Tracheal epithelial cell (primary cell): ENCODE measurements around the gene RAB3A. TPM values are rescaled to one million over a fixed set of nuclear protein-coding genes. Genes with fewer than 3 reads are reported as not detected.

Source experiments
- total RNA-seq: library from RNA; depleted of rRNA; stranded (reverse); fragments of >200 nt; gene quantifications from 2 replicates; pipeline ENCODE4 v1.2.1, GENCODE V29; 2014

The RAB3A gene
- total RNA-seq: 0.43 TPM in 1 of 2 replicates, not detected in the other

GRCh38 chr19:18203863-18204393 lies at the start of gene RAB3A:
RAB3A (minus strand) TSS chr19:18204042; CDS start chr19:18202740, 1,302 bp downstream.

GRCh38 chr19:18225702-18226468 lies 22.0 kb upstream of the RAB3A start, which contains the start of gene PDE4C:
PDE4C (minus strand) TSS chr19:18226438; CDS start chr19:18226415, 23 bp downstream.

GRCh38 chr19:18192673-18193387 lies 11.0 kb downstream of the RAB3A start, which contains the start of gene MPV17L2:
MPV17L2 (plus strand) TSS chr19:18193218; CDS start chr19:18193282, 64 bp downstream.

GRCh38 chr19:18173572-18174288 lies 30.1 kb downstream of the RAB3A start, which contains the start of gene IFI30:
IFI30 (plus strand) TSS chr19:18173813; CDS start chr19:18173842, 29 bp downstream.

GRCh38 chr19:18152817-18153555 lies 50.9 kb downstream of the RAB3A start, which contains the start of gene PIK3R2:
PIK3R2 (plus strand) TSS chr19:18153163; CDS start chr19:18155880, 2,717 bp downstream.

Other genes starting within 250 kb of the RAB3A start
- gene KCNN1, start 236.9 kb downstream of the RAB3A start, total RNA-seq: not detected in 2 replicates
- gene ARRDC2, start 195.9 kb downstream of the RAB3A start, total RNA-seq: 6.6 and 12.8 TPM in 2 replicates
- gene IL12RB1, start 117.1 kb downstream of the RAB3A start, total RNA-seq: under 0.01 TPM in 1 of 2 replicates, not detected in the other
- gene MAST3, start 106.3 kb downstream of the RAB3A start, total RNA-seq: 1.1 and 1.2 TPM in 2 replicates
- gene PIK3R2, start 50.9 kb downstream of the RAB3A start, total RNA-seq: 13.3 and 23.4 TPM in 2 replicates
- 24.5 and 39.5 TPM in 2 replicates for gene IFI30, start 30.2 kb downstream of the RAB3A start, total RNA-seq
- gene MPV17L2, start 10.8 kb downstream of the RAB3A start, total RNA-seq: 11.1 and 23.0 TPM in 2 replicates
- 0.43 TPM in 1 of 2 replicates, not detected in the other for gene PDE4C, start 22.4 kb upstream of the RAB3A start, total RNA-seq
- under 0.01 TPM in 1 of 2 replicates, not detected in the other for gene IQCN, start 70.4 kb upstream of the RAB3A start, total RNA-seq
- 179 and 199 TPM in 2 replicates for gene JUND, start 77.6 kb upstream of the RAB3A start, total RNA-seq
- gene LSM4, start 119.0 kb upstream of the RAB3A start, total RNA-seq: 178 and 217 TPM in 2 replicates
- gene PGPEP1, start 136.6 kb upstream of the RAB3A start, total RNA-seq: 6.4 and 15.9 TPM in 2 replicates
- 79.5 and 141 TPM in 2 replicates for gene GDF15, start 182.1 kb upstream of the RAB3A start, total RNA-seq
- gene LRRC25, start 193.6 kb upstream of the RAB3A start, total RNA-seq: not detected in 2 replicates
- 37.6 and 44.5 TPM in 2 replicates for gene SSBP4, start 215.4 kb upstream of the RAB3A start, total RNA-seq
- gene ISYNA1, start 234.1 kb upstream of the RAB3A start, total RNA-seq: 33.9 and 41.7 TPM in 2 replicates